ENCODE results near the gene USP40. TPM values are rescaled to one million over a fixed set of nuclear protein-coding genes. Genes with fewer than 3 reads are reported as not detected.
"Not testable (repeated sequence)": the region's sequence is repeated elsewhere in the genome, so short reads cannot be mapped to it uniquely, and the experiment has no call there.

Gene USP40
- total RNA-seq, 1 donor from 2014 or later = 49.8 TPM

GRCh38 chr2:233584210-233584609 is 17.6 kb upstream of the USP40 start:
- H3K36me3 ChIP-seq (ENCODE audit: control insufficient read depth, insufficient read depth, low read length) = no peaks in the 10 kb centered on the region
- no peaks in the 10 kb centered on the region for H3K27me3 ChIP-seq (ENCODE audit: control insufficient read depth, insufficient read depth, low read length)
- H3K4me3 ChIP-seq (ENCODE audit: low read depth, low read length) = no peak overlapping the region
- no peak for TF ChIP-seq CTCF (IDR thresholded peaks at IDR 0.05; ENCODE audit: insufficient read depth, low read length, poor library complexity, severe bottlenecking)
- DNase-seq (ENCODE audit: low read depth) = no peak

GRCh38 chr2:233583217-233583965 is 16.8 kb upstream of the USP40 start:
- H3K27me3 ChIP-seq (ENCODE audit: control insufficient read depth, insufficient read depth, low read length); H3K4me3 ChIP-seq (ENCODE audit: low read depth, low read length); DNase-seq (ENCODE audit: low read depth); H3K36me3 ChIP-seq (ENCODE audit: control insufficient read depth, insufficient read depth, low read length): not testable (repeated sequence)

- not testable (repeated sequence) for H3K27me3 ChIP-seq (ENCODE audit: control insufficient read depth, insufficient read depth, low read length); H3K36me3 ChIP-seq (ENCODE audit: control insufficient read depth, insufficient read depth, low read length); H3K4me3 ChIP-seq (ENCODE audit: low read depth, low read length); DNase-seq (ENCODE audit: low read depth)
Measured at GRCh38 chr2:233577341-233577740, 10.8 kb upstream of the USP40 start.

- no peaks in the 10 kb centered on the region for H3K27me3 ChIP-seq (ENCODE audit: control insufficient read depth, insufficient read depth, low read length)
- no peak overlapping the region for H3K4me3 ChIP-seq (ENCODE audit: low read depth, low read length)
- DNase-seq (ENCODE audit: low read depth) = no peak
- H3K36me3 ChIP-seq (ENCODE audit: control insufficient read depth, insufficient read depth, low read length) = no peaks in the 10 kb centered on the region
- TF ChIP-seq CTCF (IDR thresholded peaks at IDR 0.05; ENCODE audit: insufficient read depth, low read length, poor library complexity, severe bottlenecking) = no peak
Measured at GRCh38 chr2:233572468-233572867, 5.9 kb upstream of the USP40 start.

GRCh38 chr2:233571462-233571861 is 4.9 kb upstream of the USP40 start:
- H3K36me3 ChIP-seq (ENCODE audit: control insufficient read depth, insufficient read depth, low read length) = no peaks in the 10 kb centered on the region
- TF ChIP-seq CTCF (IDR thresholded peaks at IDR 0.05; ENCODE audit: insufficient read depth, low read length, poor library complexity, severe bottlenecking) = no peak

GRCh38 chr2:233571001-233571400 is 4.4 kb upstream of the USP40 start:
- no peak for TF ChIP-seq CTCF (IDR thresholded peaks at IDR 0.05; ENCODE audit: insufficient read depth, low read length, poor library complexity, severe bottlenecking)
- no peak overlapping the region for H3K4me3 ChIP-seq (ENCODE audit: low read depth, low read length)
- DNase-seq (ENCODE audit: low read depth) = no peak

More at GRCh38 chr2:233571462-233571861, 4.9 kb upstream of the USP40 start:
- Histone ChIP-seq H3K27me3 (ENCODE audit: control insufficient read depth, insufficient read depth, low read length) (no peaks in the 10 kb centered on the region), H3K4me3 (ENCODE audit: low read depth, low read length) (no peak overlapping the region)
- DNase-seq (ENCODE audit: low read depth) = no peak

GRCh38 chr2:233565685-233566140 is 869 bp downstream of the USP40 start:
- H3K27me3 ChIP-seq (ENCODE audit: control insufficient read depth, insufficient read depth, low read length) = no peaks in the 10 kb centered on the region
- no peaks in the 10 kb centered on the region for H3K36me3 ChIP-seq (ENCODE audit: control insufficient read depth, insufficient read depth, low read length)
- DNase-seq (ENCODE audit: low read depth) = no peak
- H3K4me3 ChIP-seq (ENCODE audit: low read depth, low read length) = peak overlapping the region; percentile 97
- no peak for TF ChIP-seq CTCF (IDR thresholded peaks at IDR 0.05; ENCODE audit: insufficient read depth, low read length, poor library complexity, severe bottlenecking)

More at GRCh38 chr2:233571001-233571400, 4.4 kb upstream of the USP40 start:
- no peaks in the 10 kb centered on the region for H3K27me3 ChIP-seq (ENCODE audit: control insufficient read depth, insufficient read depth, low read length)
- H3K36me3 ChIP-seq (ENCODE audit: control insufficient read depth, insufficient read depth, low read length) = no peaks in the 10 kb centered on the region

Measured in kidney epithelial cell (primary cell).